Left hindlimb (tissue), 1 donor: ENCODE results near the gene ALDH1L1.

Source experiments
- DNase-seq: peaks from one replicate; pipeline ENCODE4 v3.0.0-alpha.2; 2018

Gene ALDH1L1

DNA sequence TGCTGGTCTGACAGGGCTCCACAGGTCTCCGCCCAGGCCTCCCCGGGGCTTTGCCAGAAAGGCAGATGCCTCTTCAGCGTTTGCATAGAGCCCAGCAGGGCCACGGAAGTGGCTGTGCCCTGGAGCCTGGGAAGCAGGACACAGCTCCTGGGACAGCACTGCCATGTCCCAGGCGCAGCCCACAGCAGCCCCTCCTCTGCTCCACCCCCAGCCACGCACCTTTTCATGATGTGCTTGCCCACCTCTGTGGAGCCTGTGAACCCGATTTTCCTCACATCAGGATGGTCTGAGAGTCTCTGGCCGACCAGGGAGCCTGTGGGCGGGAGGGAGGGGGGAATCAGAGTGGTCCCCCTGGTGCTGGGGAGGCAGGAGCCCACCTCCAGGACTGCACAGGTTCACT, 62.6 kb downstream of the ALDH1L1 start:
- no peak for DNase-seq

DNA sequence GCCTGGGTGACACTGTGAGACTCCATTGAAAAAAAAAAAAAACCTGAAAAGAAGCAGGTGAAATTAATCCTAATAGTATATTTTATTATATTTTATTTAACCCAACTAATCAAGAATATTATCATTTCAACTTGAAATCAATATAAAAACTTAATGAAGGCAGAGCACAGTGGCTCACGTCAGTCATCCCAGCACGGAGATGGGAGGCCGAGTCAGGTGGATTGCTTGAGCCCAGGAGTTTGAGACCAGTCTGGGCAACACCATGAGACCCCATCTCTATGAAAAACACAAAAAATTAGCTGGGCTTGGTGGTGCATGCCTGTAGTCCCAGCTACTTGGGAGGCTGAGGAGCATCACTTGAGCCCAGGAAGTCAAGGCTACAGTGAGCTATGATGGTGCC, 63.2 kb downstream of the ALDH1L1 start:
- DNase-seq: no peak

DNA sequence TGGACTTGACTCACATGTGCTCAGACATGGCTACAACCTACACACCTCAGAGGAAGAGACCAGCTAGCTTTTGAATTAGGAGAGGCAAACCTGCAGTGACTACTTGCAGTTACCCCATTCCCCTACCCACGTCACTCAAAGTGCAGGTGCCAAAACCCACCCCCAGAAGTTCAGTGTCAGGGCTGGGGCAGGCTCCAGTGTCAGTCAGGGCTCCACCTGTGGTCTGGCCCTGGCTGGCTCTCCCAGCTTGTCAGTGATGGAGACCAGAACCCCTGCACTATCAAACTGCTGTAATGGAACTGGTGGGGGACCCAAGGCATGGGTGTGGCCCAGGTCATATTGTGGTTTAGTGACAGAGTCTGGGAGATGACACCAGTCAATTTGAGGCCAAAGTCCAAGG, 63.9 kb downstream of the ALDH1L1 start:
- no peak for DNase-seq

DNA sequence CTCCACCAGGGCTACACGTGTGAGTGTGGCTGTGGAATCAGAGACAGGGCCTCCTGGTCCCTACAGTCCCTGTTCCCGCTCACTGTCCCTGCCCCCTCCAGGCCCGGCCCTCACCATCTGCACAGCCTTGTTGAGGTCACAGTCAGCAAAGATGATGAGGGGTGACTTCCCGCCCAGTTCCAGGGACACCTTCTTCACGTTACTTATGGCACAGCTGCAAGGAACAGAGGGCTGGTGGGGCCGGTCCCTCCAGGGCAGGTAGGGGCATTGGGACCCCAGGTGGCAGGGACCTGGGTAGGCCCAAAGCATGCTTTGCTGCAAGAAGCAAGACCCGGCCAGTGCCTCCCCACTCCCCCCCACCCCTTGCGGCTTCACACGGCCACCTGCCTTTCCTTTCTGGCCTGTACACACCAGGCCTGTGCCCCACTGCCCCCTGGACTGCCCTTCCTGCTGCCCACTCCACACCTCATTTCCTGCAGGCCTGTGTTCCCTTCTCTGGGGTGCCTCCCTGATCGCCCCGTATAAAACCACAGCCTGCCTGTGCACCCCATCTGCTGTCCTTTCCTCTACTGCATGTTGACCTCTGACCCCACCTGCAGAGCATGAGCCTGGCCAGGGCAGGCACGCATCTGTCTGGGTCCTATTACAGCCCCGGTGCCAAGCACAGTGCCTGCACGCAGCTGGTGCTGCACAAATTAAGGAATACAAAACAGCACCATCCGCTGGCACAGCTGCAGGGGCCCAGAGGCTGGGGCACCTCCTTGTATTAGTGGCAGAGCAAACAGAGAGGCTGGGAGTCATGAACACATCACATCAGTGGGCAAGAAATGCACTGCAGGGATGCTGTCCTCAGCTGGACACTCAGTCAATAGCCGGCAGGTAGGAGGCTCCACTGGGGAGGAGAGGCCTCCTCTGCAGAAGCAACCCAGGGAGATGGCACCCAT, 65.7 kb downstream of the ALDH1L1 start:
- DNase-seq: no peak

DNA sequence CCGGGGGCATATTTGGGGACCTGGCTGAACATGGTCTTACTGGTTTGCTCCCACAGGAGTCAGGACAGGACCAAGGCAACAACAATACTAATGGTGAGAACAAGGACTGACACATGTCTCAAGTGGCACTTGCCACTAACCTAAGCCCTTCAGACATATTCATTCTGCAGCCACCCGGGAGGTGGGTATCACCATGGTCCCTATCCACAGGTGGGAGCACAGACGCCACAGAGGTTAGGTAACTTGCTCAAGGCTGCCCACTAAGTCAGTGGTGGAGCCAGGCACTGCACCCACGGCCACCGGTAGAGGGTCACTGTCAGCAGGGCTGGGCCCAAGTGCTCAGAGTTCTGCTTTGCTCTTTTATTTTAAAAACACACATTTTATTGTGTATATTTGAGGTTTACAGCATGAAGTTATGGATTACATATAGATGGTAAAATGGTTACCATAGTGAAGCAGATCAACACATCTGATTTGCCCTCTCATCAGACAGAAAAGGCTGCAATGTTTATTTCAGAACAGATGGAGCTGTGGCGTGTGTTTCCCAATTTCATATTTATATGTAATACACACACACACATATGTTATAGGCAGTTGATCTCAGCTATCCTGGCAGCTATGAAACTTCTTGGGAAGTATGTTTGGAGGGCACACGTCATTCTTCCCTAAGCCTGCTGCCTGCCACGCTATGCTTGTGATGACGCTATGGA, 66.5 kb downstream of the ALDH1L1 start:
- no peak for DNase-seq

DNA sequence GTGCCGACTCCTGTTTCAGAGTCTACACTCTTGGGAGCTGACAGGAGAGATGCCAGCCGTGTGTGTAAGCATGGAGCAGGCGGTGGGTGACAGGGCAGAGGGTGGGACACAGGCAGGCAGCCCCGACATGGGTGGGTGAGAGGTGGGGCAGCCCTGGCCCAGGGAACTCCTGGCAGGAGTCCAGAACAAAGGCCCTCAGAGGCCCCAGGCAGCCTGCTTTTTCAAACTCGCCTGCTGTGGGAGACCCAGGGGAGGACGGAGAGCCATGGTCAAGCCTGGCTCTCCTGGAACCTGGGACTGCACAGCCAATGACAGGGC, 67.2 kb downstream of the ALDH1L1 start:
- DNase-seq: no peak

DNA sequence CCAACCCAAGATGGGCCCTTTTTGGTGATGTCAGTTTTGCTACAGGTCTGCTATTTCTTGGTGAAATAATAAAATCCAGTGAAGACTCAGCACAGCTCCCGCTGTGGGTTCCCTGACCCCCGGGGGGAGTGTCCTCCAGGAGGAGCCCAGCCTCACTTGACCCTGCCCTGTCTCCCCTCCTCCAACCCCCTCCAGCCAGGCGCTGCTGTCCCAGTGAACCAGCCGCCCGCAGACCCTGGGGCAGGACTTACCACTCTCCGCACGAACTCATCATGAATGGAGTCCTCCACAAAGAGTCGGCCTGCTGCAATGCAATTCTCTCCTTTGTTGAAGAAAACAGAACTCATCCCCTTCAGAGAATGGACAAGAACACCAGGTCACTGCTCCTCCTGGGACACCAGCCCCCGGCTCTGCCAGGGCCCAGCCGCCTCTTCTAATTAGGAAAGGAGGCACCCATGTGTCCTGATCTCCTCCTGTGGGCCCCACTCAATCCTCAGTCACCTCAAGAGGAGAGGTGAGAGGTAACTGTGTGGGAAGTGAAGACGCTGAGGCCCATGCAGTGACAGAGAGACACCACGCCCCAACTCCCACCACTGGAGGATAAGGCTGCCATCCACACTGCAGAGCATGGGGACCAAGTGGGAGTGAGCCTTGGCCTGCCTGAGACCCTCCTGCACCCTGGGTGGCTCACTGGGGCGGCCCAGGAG, 67.7 kb downstream of the ALDH1L1 start:
- DNase-seq: no peak

DNA sequence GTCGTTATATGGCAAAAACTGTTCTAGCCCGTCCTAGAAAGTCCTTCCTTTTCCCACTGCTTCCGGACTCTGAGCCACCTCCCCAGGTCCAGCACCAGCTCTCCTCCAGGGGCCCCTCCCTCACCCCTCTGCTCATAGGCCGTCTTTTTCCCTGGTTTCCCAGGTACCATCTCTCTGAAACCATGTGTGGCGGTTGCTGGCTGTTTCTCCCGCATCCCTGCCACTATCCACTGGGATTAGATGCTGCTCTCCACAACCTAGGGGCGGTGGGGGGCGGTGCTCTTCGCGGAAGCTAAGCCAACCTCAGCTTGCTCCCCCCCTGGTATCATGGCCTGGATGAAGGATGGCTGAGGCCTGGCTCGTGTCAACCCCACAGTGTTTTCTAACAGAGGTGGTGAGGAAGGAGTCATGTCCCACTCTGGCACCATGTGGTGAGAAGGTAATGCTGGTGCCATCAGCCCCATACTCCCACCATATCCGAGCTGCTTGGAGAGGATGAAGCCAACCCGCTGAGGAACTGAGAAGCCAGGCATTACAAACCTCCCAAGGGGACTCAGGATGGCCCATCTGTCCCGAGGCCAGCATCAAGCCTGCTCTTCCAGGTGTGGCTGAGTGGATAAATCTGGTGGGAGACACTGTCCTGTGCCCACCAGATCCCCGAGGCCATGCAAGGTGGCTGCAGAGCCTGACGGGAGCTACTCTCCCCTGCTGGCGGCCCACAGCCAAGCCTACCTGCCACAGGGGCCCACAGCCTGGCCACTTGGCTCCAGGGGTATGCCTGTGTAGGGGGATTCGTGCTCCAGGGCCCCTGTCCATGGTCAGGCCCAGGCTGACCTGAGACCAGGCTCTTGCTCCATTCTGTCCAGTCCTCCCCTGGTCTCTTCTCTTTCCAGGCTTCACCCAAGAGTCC, 68.6 kb downstream of the ALDH1L1 start:
- DNase-seq: no peak

DNA sequence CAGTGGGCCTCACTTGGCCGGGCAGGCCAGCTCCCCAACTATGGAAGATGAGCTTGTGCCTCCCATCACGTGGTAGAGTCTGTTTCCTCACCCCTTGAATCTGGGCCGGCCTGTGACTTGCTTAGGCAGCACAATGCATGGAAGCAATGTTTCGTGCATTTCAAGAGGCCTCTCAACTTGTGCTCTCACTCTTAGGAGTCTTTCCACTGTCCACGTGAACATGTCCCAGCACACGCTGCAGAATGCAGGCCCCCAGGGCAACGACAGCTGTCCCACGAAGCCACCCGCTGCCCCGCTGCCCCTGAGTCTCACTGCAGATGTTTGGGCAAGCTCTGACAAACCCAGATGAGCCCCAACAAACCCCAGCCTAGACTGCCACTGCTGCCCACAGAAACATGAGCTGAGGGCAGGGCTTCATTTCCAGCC, 69.2 kb downstream of the ALDH1L1 start:
- no peak for DNase-seq

DNA sequence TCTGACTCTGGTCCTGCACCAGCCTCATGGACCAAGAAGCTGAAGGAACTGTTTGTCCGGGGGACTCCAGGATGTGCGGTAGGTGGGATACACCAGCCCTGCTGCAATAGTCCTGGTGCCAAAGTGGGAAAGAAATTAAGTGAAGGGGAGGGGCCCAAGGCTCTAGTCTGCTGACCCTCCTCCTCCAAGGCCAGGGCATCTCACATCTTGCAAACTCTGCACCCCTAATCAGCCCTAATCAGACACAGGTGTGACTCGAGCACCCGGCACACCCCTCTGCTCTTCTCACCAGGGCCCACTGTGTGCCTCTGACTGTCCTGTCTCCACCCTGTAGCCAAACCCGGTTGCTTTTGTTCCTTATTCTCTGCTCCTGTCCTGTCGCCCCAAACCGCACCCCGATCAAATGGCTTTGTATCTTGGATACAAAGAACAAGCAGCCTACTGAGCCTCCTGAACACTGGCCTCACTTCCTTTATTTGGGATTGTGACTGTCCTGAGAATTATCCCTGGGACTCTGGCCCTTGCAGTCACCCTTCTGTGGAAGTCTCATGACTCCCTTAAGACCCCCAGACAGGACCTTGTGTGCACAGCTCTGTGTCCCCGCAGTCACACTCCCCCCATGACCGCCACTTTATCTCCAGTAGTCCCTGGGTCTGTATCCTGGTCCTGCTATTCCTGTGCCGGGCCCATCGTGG, 69.8 kb downstream of the ALDH1L1 start:
- no peak for DNase-seq

DNA sequence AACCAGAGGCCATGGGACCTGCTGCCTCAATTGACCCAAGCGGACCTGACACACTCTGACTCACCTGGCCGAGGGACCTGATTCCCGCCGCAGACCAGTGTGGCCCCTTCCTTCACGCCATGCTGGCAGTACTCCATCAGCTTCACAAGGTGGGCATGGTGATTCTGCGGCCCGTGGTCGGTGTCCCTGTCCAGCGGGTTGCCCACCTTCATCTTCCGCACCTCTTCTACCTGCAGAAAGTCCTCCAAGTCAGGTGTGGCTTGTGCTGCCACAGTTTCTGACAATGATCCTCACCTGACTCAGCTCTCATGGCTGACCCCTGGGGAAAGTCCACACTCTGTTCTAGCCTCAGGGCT, 70.5 kb downstream of the ALDH1L1 start:
- no peak for DNase-seq

DNA sequence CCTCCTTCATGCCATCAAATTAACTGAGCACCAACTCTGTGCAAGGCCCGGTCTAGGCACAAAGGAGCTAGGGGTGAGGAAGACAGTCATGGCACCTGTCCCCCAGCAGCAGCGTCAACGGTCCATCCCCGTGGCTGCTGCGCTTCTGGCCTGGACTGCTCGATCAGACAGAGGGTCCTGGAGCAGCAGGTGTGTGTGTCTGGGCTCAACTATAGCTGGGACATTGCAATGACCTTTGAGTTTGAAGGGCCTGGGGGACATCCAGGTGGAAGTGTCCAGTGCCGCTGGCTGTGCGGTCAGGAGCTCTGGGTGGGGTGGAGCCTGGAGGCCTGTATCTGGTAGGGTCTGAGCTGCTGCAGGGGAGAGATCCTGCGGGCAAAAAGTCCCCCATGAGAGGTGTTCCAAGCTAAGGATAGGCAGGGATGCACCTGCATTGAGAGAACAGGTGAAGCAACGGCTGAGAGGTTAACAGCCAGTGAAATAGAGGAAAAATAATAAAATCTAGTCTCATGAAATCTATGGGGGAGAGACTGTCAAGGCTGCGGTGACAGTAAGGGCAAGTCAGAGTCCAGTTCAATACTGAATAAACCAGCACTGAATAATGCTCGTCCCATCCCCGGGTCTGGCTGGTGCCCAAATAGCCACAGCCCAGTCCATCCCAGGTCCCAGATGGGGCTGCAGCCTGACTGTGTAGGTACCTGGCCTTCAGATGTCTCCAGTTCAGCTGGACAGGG, 71.1 kb downstream of the ALDH1L1 start:
- no peak for DNase-seq

DNA sequence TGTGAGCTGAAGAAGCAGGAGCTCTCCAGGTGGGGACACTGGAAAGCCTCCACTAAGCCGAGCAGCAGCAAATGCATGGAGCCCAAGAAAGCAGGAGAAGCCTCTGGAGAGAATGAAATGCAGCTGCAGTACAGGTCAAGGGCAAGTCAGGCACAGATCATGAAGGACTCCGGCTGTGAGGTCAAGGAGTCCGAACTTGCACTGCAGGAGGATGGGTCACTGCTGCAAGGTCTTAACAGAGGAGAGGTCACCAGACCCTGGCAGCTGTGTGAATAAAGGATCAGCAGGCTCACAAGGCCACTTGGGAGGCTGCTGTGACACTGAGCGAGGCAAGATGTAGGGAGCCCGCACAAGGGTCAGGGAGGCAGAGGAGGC, 71.7 kb downstream of the ALDH1L1 start:
- no peak for DNase-seq

DNA sequence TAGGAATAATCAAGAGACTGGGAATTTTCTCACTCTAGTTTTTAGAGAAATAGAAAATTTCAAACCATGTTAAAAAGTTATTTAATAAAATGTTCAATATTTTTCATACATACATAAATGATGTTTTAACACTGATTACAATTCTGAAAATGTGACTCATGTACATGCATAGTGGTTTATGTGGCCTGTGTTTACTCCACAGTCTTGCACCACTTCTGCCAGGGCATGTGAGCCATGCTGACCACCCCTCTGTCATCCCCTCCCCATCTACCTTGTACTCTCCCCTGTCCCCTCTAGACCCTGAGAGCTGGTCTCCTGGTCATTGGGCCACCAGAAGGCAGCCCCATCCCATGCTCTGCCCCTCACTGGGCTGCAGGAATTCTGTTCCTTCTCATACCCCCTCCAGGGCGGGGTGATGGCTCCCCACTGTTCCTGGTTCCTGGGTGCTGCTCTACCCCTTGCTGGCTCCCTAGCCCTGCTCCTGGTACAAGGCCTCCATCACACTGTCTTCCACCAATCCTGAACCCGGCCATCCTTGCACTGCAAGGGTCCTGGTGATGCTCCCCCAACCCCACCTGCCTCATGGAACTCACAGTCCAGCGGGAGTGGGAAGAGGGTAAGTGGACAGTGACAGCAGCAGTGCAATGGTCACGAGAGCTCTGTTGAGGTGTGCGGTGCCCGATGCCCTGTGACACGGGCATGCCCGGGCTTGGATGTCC, 72.3 kb downstream of the ALDH1L1 start:
- no peak for DNase-seq

DNA sequence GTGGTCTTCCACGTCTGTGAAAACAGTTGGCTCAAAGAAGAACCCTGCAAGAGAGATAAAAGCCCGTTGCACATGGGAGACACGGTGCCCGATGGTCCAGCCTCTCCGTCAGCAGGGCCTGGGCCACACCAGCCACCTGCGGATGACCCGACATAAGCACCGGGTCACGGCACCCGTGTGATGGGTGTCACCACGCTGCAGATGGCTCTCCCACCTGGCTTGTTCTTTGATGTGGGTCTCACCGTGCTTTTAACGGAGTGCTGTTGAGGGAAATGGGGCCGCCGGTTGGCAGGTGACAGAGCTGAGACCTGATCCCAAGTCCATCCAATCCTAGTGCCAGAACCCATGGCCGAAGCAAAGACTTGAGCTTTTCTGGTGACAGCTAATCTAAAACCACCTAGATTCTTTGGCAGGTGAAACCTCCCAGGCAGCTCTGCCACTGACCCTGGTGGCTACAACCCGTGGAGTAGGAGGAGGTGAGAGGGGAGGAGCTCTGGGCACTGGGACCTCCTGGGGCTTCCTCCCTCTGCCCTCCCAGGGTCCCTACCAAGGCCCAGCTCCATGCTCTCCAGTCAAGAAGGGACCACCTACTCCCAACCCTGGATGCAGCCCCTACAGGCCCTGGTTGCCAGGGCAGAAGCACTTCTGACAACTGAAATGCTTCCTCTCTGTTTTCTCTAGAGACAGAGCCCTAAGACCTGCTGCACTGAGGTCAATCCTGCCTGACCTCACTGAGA, 73.0 kb downstream of the ALDH1L1 start:
- no peak for DNase-seq

DNA sequence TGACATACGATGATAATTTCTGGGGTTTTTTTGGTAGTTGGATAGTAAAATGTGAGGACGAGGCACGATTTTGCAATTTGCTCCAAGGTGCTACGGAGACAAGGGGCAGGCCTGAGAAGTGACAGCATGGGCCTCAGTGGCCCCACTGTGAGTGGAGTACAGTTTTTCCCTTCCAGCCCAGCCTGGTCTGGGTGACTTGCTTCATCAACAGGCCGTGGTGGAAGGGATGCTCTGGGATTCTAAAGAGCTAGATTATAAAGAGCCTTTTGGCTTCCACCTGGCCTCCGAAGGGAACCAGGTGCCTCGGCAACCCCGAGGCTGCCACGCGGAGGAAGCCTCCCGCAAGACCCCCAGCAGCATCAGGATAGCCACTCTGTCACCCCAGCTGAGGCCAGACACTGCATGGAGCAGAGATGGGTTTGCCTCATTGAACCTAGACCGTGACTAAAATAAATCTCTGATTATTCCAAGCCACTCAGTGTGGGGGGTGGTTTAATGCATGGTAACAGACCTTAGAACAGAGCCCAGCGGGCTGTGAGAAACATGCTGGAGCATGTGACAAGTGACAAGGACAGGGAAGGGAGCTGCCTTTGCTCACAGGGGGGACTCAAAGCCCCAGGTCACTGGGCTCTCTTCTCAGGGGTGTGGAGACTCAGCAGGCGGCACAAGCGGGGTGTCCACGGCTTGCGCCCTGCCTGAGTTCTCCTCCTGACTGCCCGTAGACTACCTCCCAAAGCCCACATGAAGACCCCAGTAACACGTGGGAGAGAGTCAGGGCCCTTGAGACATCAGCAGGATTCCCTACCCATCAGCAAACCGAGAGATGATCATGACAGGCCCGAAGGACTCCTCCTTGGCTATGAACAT, 73.8 kb downstream of the ALDH1L1 start:
- no peak for DNase-seq

DNA sequence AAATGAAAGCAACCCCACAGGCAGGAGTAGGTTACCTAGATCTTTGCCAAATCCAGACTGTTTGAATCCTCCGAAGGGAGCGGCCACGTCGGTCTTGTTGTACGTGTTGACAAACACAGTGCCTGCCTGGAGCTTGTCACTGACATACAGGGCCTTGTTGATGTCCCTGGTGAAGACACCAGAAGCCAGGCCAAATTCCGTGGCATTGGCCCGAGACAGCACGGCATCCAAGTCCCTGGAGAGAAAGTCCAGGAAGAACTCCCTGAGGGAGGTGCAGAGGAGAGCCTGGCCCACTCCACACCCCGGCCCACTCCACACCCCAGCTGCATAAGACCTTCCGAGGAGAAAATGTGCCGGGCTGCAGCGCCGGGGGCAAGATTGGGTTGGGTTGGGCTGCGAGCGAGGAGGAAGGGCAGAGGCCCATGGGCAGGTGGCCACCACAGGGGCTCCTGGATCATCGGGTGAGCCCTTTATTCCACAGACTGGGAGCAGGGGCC, 74.6 kb downstream of the ALDH1L1 start:
- no peak for DNase-seq

DNA sequence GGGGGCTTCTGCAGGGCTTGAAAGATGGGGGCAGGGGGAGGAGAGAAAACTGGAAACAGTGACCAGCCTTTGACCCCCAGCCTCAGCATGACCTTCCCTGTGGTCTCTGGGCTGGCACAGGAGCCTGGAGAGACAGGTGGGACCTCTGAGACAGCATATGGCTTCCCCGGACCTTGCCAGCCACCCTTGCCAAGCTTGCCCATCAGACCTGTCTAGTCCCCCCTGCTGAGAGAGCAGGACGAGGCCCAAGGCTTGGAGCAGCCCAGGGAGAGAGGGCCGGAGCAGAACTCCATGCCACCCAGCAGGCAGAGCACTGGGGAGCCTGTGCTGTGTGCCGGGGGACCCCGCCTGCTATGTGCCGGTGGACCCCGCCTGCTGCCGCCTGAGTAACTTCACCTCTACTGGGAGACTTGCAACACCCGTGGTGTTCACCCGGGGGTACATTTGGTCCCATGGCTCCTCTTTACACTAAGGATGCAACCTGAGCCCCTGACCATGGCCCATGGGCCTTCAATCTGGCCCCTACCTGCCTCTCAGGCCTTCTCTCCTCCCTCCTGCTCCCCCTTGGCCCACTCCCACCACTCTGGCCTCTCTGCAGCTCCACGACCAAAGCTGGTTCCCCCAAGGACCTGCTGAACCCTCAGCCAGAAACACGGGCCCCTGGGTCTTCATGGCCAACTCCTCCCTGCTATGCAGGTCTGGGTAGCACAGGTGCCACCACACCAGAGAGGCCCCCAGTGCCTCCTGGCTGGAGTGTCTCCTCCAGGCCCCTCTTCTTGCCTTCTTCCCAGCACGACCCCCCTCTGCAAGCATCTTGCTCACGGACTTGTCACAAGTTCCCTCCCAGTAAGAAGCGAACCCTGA, 75.4 kb downstream of the ALDH1L1 start:
- DNase-seq: no peak
